Epidermal melanocyte (primary cell): ENCODE data around the gene SLC14A1.

Experiments
- DNase-seq: peaks from one replicate; pipeline ENCODE4 v3.0.0; 2011; ENCODE audit warnings: low spot score; ENCODE audit not compliant: insufficient read length

SLC14A1 gene

GRCh38 chr18:45723567-45724355 is at the start of gene SLC14A1:
TSS of gene SLC14A1 (plus strand) at chr18:45724181. CDS start at chr18:45730321, 6,140 bp downstream.
- DNase-seq, result no peak

DNA sequence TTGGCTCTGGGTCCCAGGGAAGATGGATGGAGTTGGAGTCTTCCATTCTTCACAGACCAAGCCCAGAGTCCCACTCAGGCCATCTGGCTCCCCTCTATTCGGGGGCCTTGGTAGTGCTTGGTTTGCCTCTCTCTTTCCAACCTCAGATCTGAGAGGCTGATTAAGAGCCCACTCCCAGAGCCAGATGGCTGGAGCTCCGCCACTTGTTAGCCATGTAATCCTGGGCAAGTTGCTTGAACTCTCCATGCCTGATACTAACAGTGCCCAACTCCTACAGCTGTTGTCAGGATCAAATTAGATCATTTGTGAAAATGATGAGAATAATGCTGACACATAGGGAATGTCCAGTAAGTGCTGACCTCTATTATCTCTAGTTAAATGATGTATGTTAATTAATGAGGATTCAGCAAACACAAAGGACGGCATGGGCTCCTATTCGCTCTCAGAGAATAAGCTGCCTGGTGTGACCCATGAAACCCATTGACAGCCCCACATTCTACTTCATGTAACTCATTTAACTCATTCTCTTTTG is 46.6 kb upstream of the SLC14A1 start:
- DNase-seq, result no peak

- no peak for DNase-seq
Measured at GRCh38 chr18:45678441-45678840, 45.5 kb upstream of the SLC14A1 start.

- no peak for DNase-seq
Measured at GRCh38 chr18:45678850-45679249, 45.1 kb upstream of the SLC14A1 start.

DNA sequence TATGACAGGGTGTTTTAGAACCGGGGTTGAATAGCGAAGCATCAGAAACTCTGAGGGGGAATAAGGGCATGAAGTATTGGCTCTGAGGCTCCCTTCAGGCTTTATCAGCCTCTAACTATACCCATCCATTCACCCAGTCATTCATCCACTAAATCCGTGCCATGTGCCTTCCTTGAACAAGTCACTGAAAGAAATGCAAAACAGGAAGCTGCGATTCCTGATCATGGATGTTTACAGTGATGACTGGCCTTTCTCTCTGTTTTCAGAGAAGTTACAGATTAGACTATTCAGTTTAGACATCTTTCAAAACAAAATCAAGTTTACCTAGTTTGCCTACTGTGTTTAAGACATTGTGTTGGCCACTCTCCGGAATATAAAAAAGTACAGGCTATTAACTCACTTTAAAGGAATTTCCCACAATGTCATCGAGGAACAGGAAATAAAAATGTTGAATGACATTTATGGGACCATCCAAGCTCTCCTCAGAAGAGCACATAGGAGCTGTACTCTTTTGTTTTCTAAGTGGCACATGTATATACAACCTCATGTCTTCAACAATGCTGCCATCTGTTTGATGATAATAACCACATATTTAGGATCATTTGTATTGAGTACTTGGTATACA is 43.8 kb upstream of the SLC14A1 start:
- DNase-seq, result no peak

DNA sequence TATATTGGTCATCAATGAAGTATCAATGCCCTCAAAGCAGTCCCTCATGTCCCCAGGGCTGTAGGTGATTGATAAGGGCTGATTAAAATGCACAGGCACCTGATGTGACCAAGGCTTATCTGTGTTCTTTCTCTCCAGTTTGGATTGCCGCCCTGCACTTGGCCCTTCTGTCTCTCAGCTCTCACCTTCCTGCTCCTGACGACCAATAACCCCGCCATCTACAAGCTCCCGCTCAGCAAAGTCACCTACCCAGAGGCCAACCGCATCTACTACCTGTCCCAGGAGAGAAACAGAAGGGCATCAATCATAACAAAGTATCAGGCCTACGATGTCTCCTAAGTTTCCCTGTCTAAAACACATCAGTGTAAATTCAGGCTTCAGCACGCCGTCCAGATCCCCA is 41.8 kb upstream of the SLC14A1 start:
- no peak for DNase-seq

- no peak for DNase-seq
Measured at GRCh38 chr18:45684341-45685115, 39.5 kb upstream of the SLC14A1 start.

DNA sequence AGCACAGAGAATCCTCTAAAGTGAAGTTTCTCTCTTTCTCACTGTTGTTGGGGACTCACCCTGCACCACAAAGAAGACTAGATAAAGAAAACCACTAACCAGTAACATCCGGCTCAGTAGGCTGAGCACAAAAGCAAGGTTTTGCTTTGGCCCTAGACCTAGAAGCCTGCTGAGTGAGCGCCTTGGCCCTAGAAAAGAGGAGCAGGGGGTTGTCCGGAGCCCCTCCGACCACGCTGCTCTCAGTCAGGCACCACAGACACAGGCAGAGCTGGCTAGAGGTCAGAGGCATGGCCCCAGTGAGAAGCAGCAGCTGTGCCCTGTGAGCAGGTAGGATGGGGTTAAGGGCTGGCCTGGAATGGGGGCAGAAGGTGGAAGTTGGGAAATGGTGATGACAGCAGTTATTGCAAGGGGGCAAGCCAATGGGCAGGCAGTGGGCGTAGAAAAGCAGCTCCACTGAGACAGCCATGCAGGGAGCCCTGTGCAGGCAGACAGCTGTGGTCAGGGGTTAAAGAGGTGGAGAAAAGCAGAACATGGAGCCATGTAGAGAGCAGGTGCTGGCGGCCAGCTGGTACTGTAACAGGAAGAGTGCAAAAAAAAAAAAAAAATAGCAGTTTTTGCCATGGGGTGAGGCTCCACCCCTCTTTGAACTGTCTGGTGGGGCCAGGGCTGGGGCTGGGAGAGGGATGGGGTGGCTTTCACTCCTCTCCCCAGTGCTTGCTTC is 36.9 kb upstream of the SLC14A1 start:
- DNase-seq, result no peak

DNA sequence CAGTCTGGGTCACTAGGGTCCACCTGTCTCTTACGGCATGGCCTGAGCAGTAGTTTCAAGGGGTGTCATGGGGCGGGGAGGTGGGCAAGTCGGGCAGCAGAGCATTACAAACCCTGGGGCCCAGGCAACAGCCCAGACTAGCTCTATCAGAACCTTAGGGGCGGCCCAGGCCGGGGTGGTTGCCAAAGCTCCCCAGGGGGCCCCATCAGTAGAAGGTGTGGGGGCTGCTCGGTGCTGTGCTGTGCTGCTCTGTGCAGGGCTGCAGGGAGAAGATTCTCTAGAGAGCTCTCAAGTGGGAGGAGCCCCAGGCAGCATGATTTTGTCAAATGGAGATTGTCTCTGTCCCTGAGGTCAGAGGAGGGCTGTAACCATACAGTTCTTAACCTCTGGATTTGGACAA is 36.4 kb upstream of the SLC14A1 start:
- no peak for DNase-seq

- no peak for DNase-seq
Measured at GRCh38 chr18:45688113-45688512, 35.9 kb upstream of the SLC14A1 start.

DNA sequence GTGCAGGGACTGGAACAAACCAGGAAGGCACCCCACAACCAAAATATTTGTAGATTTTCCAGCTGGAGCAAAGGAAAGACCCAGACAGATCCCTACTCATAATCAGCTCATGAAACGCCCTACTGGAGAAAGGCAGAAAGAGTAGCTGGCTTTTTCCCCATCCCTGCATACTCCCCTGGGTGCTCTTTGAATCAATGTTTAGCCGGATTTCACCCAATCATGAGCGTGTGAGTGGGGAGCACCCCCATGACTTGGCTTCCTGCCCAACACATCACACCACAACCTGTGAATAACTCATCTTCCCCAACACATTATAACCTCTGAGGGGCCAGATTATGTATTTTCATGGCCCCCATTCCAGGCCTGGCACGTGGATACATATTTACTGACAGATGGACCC is 35.1 kb upstream of the SLC14A1 start:
- no peak for DNase-seq

DNA sequence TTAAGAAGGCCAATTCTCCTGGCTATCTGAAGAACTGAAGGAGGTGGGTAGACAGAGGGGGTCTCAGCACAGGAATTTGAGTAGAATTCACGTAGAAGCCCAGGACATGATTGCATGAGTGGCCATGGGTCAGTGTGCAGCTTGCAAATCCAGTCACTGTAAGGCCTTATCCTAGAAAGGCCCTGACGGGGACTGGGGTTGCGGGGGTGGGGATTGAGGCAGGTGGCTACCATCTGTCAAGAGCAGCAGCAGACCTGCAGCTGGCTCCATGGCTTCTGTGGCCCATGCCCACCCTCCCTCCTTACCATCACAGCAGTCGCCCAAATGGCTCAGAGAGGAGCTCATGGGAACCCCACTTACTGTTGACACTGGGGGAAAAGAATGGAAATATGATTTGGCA is 34.6 kb upstream of the SLC14A1 start:
- DNase-seq, result no peak

DNA sequence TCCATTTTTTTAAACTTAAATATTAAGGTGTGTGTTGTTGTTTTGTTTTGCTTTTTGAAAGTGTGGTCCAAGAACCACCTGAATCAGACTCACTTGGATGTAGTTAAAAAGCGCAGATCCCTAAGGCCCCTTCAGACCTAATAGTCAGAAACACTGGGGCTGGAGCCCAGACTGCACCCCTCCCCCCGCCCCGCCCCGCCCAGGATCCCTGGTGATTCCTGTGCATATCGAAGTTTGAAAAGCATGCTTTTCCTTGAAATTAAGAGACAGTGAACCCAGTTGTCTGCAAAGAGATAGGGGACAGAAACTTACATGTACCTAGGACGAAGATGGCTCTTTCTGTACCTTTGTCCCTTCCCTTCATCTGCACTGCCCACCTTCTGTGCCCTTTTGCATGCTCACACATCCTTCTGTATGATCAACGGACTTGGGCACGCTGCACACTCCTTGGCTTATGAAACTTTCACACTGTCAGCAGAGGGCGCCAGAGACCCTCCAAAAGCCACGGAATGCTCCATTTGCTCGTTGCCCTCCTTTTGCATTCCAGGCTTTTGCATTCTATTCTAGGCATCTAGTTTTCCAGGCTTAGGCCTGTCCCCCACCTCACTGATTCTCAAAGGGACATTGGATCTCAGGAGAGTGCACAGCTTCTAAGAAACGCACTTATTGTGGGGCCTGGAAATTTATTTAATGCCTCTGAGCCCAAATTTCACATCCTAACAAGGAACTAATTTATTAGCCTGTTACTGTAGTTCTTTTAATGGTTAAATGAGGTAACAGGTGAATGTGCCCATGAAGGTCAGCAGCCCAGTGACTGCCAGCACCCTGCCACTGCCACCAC is 32.8 kb upstream of the SLC14A1 start:
- DNase-seq, result peak; percentile 50

DNA sequence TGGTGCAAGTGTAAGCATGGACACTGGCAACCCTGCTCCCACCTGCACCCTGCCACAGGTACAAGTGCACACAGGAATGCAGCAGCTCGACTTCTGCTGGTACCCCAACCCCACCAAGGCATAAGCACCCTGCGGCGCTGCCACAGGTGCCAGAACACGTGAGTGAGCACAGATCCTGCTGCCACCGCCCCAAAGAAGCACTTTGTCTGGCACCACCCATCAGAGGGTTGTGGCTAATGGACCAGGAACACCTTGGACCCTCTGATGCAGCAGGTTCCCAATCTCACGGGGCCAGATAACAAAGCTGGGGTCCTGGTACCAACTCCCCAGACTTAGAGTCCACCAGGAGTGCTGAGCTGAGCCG is 32.2 kb upstream of the SLC14A1 start:
- no peak for DNase-seq

DNA sequence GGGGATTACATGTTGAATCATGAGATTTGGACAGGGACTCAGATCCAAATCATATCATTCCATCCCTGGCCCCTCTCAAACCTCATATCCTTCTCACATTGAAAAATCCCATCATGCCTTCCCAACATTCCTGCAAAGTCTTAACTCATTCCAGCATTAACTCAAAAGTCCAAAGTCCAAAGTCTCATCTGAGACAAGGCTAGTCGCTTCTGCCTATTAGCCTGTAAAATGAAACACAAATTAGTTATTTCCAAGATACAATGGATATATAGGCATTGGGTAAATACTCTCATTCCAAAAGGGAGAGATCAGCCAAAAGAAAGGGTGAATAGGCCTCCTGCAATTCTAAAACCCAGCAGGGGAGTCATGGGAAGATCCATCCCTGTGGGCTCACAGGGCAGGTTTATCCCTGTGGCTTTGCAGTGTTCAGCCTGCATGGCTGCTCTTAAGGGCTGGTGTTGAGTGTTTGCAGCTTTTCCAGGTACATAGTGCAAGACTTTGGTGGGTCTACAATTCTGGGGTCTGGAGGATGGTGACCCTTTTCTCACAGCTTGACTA is 21.2 kb upstream of the SLC14A1 start:
- no peak for DNase-seq

DNA sequence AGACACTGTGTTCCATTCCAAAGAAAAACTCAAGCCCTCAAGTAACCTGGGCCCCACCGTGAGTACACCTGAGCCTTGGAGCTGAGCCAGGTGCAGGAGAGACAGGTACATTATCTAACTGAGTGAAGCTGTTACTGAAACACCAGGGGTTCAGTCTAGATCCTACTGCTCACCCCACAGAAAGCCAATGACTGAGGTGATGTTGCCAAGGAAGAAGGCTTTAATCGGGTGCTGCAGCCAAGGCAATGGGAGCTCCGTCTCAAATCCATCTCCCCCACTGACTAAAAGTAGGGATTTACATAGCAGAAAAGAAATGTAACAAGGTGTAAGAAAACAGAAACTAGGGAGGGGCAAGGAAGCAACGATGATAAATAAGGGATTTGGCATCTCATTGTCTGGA is 15.2 kb upstream of the SLC14A1 start:
- no peak for DNase-seq

DNA sequence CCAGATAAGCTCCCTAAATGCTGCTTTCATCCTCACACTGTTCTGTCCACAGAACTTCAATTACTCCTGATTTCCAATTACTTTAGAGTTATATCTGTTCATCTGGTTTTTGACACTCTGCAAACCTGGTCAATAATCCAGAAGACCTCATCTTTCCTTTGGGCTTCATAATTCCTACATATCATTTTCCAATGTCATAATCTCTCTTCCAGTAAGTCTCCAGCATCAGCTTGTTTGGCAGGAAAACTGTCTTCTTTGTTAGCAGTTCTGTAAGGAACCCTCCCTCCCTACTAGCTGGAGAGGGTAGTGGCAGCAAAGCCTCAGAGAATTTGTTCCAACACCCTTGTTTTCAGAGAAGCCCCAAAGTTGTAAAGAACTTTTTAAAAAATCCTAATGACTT is 11.9 kb upstream of the SLC14A1 start:
- DNase-seq, result no peak

DNA sequence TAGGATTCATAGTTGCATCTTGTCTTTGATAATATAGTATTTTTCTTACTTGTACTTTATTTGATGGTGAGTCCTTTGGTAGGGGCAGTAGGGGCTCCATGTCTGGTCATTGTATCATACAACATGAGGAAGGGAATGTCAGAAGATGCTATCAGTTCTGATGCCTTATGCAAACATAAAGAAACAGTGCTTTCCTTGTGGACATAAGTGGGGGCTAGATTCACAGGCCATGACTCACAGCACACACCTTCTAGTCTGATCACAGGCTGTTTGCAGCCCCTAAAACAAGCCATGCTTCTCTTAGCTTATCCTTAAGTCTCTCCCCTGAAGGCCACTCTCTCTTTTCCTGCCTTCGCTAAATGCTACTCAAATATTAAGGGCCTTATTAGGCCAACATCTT is 10.7 kb upstream of the SLC14A1 start:
- DNase-seq, result no peak

- no peak for DNase-seq
Measured at GRCh38 chr18:45715212-45715780, 8.7 kb upstream of the SLC14A1 start.

GRCh38 chr18:45719106-45719505 is 4.9 kb upstream of the SLC14A1 start:
- DNase-seq, result no peak
